HG02610 (cell line): Measurements from ENCODE around the gene RPS28.
"Not testable (repeated sequence)": the region's sequence is repeated elsewhere in the genome, so short reads cannot be mapped to it uniquely, and the experiment has no call there.

Experiments used
- ATAC-seq: cut with Tn5 transposase; IDR thresholded peaks from one replicate; pipeline ENCODE4 v1.9.1; 2021; ENCODE audit warnings: mild to moderate bottlenecking, moderate library complexity; ENCODE audit not compliant: unreplicated experiment

RPS28 gene

GRCh38 chr19:8321067-8321985 lies at the start of gene RPS28, which contains the start of gene NDUFA7:
Gene RPS28, plus strand, starts transcription at chr19:8321496. Its CDS starts 35 bp downstream, at chr19:8321531.
Gene NDUFA7, minus strand, starts transcription at chr19:8321375. Its CDS starts 17 bp downstream, at chr19:8321358.
- ATAC-seq, result peak; percentile 80

GRCh38 chr19:8276508-8276907 lies 44.8 kb upstream of the RPS28 start:
- not testable (repeated sequence) for ATAC-seq

GRCh38 chr19:8291337-8291736 lies 30.0 kb upstream of the RPS28 start:
- not testable (repeated sequence) for ATAC-seq

GRCh38 chr19:8302357-8302691 lies 19.0 kb upstream of the RPS28 start:
- no peak for ATAC-seq

- no peak for ATAC-seq
Observed at GRCh38 chr19:8302734-8303133, 18.6 kb upstream of the RPS28 start.

GRCh38 chr19:8304841-8305621 lies 16.3 kb upstream of the RPS28 start:
- no peak for ATAC-seq

GRCh38 chr19:8305798-8306197 lies 15.5 kb upstream of the RPS28 start:
- ATAC-seq, result no peak

- no peak for ATAC-seq
Observed at GRCh38 chr19:8306235-8307054, 14.9 kb upstream of the RPS28 start.

GRCh38 chr19:8307400-8307964 lies 13.8 kb upstream of the RPS28 start:
- no peak for ATAC-seq

GRCh38 chr19:8307965-8308866 lies 13.1 kb upstream of the RPS28 start, which contains the start of gene CD320:
Gene CD320, minus strand, starts transcription at chr19:8308358. Its CDS starts 68 bp downstream, at chr19:8308290.
- peak; percentile 69 for ATAC-seq

GRCh38 chr19:8308891-8309291 lies 12.4 kb upstream of the RPS28 start:
- no peak for ATAC-seq

GRCh38 chr19:8310342-8311055 lies 10.8 kb upstream of the RPS28 start:
- no peak for ATAC-seq

GRCh38 chr19:8311461-8312260 lies 9.6 kb upstream of the RPS28 start:
- no peak for ATAC-seq

- ATAC-seq, result not testable (repeated sequence)
Observed at GRCh38 chr19:8314981-8315640, 6.2 kb upstream of the RPS28 start.

GRCh38 chr19:8316351-8317125 lies 4.8 kb upstream of the RPS28 start:
- ATAC-seq, result no peak

GRCh38 chr19:8318835-8319234 lies 2.5 kb upstream of the RPS28 start:
- not testable (repeated sequence) for ATAC-seq
